HPDE6-E6E7 (cell line): ENCODE measurements around the gene TRIM39.
"Not testable (repeated sequence)": the region's sequence is repeated elsewhere in the genome, so short reads cannot be mapped to it uniquely, and the experiment has no call there.

Experiments used
- DNase-seq: peaks from one replicate; pipeline ENCODE4 v3.0.0; 2011; ENCODE audit warnings: missing footprints; ENCODE audit errors: extremely low spot score

TRIM39 gene

GRCh38 chr6:30361661-30362060 lies 34.9 kb downstream of the TRIM39 start:
- DNase-seq: no peak

- DNase-seq: no peak
Observed at GRCh38 chr6:30363459-30363858, 36.7 kb downstream of the TRIM39 start.

DNA sequence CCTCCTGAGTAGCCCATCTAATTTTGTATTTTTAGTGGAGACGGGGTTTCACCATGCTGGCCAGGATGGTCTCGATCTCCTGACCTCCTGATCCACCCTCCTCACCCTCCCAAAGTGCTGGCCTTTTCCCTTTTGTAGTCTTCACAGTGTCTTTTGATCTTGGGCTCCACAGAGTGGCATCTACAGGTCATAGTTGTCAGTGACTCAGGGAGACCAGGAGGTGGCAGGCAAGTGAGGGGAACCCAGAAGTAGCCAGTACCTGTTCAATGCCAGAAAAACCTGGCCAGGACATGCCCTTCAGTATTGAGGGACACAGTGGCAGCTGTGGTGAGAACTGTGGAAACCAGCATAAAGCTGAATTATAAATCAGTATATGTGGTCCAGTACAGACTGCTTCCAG lies 37.9 kb downstream of the TRIM39 start:
- no peak for DNase-seq

- DNase-seq: not testable (repeated sequence)
Observed at GRCh38 chr6:30369280-30369679, 42.6 kb downstream of the TRIM39 start.

DNA sequence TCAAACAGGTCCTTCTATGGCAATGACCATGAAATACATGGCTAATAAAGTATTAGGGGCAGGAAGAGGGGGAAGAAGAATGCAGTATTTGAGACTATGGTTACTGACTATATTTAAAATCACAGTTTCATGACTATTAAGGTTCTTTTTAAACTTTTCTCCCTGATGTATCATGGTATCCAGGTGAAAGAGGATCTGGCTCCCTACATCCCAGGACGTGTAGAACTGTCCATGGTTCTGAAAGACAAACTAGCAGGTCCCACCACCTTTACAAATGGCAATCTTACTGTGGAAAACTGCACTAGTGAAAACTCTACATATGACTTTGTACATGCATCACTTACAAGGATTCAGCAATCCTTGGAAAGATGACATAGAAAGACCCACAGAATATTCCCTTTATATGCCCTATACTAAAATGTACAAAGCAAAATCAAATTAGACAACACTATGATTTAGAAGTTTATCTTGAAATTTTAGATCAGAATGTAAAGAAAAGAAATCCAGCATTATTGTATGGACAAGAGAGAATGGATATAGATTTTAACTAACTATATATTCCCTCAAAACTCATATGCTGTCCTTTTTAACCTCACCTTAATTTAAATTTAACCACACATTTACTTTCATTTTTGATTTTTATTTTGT lies 51.7 kb downstream of the TRIM39 start:
- DNase-seq: no peak

- DNase-seq: no peak
Observed at GRCh38 chr6:30380464-30380863, 53.7 kb downstream of the TRIM39 start.

DNA sequence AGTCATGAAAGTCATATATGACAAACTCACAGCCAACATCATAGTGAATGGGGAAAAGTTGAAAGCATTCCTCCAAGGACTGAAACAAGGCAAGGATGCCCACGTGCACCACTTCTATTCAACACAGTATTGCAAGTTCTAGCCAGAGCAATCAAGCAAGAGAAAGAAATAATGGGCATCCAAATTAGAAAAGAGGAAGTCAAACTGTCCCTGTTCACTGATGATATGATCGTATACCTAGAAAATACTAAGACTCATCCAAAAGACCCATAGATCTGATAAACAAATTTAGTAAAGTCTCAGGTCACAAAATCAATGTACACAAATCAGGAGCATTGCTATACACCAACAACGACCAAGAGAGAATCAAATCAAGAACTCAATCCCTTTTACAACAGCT lies 59.4 kb downstream of the TRIM39 start:
- no peak for DNase-seq

- DNase-seq: no peak
Observed at GRCh38 chr6:30391240-30391639, 64.5 kb downstream of the TRIM39 start.
